ENCODE measurements around the gene DCST1.

DNA sequence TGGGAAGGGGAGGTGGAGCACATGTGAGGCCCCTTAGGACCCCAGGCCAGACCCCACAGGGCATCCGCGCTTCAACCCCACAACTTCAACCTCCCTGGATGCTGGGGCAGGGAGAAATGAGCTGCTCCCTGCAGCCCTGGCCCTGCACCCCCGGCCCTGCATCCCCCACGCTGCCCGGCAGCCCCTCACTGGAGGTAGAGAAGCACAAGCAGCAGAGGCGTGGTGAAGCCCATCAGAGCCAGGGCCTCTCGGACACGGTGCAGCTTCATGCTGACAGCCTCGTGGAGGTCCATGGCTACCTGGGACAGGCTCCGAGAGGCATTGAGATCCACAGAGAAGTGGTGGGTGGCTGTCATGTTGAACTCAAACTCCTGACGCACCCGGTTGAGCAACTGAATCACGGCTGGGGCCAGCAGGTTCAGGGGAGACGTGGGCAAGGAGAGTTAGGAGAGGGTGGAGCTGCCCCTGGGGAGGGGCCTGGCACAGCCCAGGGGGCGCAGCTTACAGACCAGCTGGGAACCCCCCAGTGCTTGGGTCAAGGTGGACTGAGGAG is 3.3 kb upstream of the DCST1 start:
- no peak for TF ChIP-seq ZNF384 (IDR thresholded peaks at IDR 0.05)
- no peak for TF ChIP-seq HDGF (IDR thresholded peaks at IDR 0.05; ENCODE audit: borderline replicate concordance)
- TF ChIP-seq FOXM1 (IDR thresholded peaks at IDR 0.05; ENCODE audit: borderline replicate concordance), result no peak
- no peak for TF ChIP-seq SP1 (IDR thresholded peaks at IDR 0.05)
- no peak for TF ChIP-seq ARNT (IDR thresholded peaks at IDR 0.05)
- TF ChIP-seq LEF1 (IDR thresholded peaks at IDR 0.05; ENCODE audit: borderline replicate concordance), result no peak
- TF ChIP-seq BHLHE40 (IDR thresholded peaks at IDR 0.05; ENCODE audit: borderline replicate concordance), result no peak
- no peak for TF ChIP-seq ELF4 (IDR thresholded peaks at IDR 0.05)
- TF ChIP-seq FOXA1 (IDR thresholded peaks at IDR 0.05), result no peak

Data from HEK293T (cell line).